ENCODE data around the gene SNAPC2. TPM values are rescaled to one million over a fixed set of nuclear protein-coding genes. Genes with fewer than 3 reads are reported as not detected.
A peak's percentile ranks its signal among the peaks of the same experiment; 100 is the strongest.
"Not testable (repeated sequence)": the region's sequence is repeated elsewhere in the genome, so short reads cannot be mapped to it uniquely, and the experiment has no call there.

The SNAPC2 gene
- total RNA-seq, 1 donor from 2014 or later: 17.4 TPM

DNA sequence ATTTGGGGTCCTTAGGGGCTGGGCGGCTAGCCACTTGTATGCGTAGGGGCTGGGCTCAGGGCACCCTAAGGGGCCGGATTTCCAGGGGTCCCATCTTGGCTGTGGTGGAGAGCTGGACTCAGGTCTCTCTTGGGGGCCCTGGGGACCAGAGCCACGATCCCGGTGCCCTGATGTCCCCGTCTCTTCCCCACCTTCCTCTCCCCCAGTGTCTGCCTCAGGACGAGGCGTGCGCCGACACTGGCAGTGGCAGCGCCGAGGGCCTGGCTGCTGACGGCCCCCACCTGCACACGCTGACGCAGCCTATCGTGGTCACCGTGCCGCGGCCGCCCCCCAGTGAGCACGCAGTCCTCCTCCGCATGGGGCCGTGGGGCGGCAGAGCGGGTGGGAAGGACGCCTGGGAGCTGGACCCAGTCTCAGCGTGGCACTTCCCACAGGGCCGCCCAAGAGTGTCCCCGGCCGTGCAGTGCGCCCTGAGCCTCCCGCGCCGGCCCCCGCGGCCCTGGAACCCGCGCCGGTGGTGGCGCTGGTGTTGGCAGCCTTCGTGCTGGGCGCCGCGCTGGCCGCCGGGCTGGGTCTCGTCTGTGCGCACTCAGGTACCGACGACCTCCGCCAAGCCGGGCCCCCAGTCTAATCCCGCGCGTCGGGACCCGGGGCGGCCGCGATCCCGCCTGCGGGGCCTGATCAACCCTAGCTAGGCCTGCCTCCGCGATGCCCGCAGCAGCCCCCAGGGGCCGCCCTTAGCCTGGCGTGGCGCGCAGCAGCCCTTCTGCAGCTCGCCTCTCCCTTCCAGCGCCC is 2.7 kb upstream of the SNAPC2 start:
- H3K36me3 ChIP-seq: peaks cover 0 to 22% of the 10 kb centered on the region in 2 donors
- intact Hi-C loops (cut with DNase I): loop anchor here (10.0 kb wide), 1 partner anchor 87 kb away; the partner anchor contains the start of gene ELAVL1
- no peaks in the 10 kb centered on the region for H3K9me3 ChIP-seq
- peak overlapping the region; percentile 41 to 48 for H3K4me3 ChIP-seq
- DNase-seq (ENCODE audit: extremely low spot score in 2 of 2): no peak
- peaks cover 62% of the 10 kb centered on the region for H3K4me1 ChIP-seq
- H3K27me3 ChIP-seq: no peaks in the 10 kb centered on the region
- H3K27ac ChIP-seq: peak overlapping the region; percentile 63
- TF ChIP-seq POLR2A (IDR thresholded peaks at IDR 0.05): no peak
- no peak for TF ChIP-seq POLR2AphosphoS5 (IDR thresholded peaks at IDR 0.05; ENCODE audit: insufficient read depth in 1 of 2, low read depth in 1 of 2)
- TF ChIP-seq, protein P1, sequence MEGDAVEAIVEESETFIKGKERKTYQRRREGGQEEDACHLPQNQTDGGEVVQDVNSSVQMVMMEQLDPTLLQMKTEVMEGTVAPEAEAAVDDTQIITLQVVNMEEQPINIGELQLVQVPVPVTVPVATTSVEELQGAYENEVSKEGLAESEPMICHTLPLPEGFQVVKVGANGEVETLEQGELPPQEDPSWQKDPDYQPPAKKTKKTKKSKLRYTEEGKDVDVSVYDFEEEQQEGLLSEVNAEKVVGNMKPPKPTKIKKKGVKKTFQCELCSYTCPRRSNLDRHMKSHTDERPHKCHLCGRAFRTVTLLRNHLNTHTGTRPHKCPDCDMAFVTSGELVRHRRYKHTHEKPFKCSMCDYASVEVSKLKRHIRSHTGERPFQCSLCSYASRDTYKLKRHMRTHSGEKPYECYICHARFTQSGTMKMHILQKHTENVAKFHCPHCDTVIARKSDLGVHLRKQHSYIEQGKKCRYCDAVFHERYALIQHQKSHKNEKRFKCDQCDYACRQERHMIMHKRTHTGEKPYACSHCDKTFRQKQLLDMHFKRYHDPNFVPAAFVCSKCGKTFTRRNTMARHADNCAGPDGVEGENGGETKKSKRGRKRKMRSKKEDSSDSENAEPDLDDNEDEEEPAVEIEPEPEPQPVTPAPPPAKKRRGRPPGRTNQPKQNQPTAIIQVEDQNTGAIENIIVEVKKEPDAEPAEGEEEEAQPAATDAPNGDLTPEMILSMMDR (IDR thresholded peaks at IDR 0.05): peak in 2 of 3 experiments; percentile 17 to 51

DNA sequence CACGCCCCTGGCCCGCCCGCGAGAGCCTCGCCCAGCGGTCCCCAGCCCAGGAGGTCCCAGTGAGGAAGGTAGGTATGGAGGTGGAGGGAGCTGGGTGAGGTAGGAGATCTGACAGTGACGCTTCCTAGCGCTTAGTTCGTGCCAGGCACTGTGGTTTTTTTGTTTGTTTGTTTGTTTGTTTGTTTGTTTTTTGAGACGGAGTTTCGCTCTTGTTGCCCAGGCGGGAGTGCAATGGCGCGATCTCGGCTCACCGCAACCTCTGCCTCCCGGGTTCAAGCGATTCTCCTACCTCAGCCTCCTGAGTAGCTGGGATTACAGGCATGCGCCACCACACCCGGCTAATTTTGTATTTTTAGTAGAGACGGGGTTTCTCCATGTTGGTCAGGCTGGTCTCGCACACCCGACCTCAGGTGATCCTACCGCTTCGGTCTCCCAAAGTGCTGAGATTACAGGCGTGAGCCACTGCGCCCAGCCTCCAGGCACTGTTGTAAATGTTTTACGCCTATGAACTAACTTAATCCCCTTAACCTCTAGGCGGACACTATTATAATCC is 2.0 kb upstream of the SNAPC2 start:
- Histone ChIP-seq H3K4me1 (peaks cover 68% of the 10 kb centered on the region), H3K4me3 (peak overlapping the region; percentile 41 to 48), H3K36me3 (peaks cover 0 to 22% of the 10 kb centered on the region in 2 donors), H3K27ac (peak overlapping the region; percentile 63)
- intact Hi-C loops (cut with DNase I): loop anchor here (10.0 kb wide), 1 partner anchor 87 kb away; the partner anchor contains the start of gene ELAVL1
- not testable (repeated sequence) for H3K27me3 ChIP-seq; DNase-seq (ENCODE audit: extremely low spot score in 2 of 2); H3K9me3 ChIP-seq

DNA sequence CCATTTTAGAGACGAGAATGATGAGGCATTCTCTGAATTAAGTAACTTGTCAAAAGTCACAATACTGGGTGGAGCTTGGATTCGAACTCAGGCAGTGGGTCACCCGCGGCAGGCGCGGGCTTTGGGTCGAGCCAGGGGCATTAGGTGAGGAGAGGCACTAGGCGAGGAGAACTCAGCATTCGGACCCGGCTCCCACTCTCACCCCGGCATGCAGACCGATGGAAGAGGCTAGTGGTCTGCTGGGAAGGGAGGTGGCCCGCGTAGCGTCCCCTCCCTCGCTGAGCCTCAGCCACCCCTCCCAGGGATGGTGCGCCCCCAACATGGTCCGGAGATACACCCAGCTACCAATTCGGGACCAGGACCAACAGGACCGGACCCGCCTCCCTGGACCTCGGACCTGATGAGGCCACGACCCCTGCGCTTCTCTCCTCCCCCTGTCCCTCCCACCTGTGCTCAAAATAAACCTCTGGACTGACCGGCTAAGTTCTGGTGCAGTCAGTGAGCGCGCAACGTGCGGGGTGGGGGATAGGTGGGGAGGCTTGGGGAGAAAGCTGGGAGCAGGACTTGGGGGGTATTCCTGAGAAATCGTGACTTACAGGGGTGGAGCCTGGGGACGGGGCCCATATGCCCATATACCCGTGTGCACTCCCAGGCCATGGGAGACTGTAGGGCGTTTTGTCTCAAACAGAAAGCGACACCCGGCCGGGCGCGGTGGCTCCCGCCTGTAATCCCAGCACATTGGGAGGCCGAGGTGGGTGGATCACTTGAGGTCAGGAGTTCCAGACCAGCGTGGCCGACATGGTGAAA is 1.3 kb upstream of the SNAPC2 start:
- TF ChIP-seq POLR2A (IDR thresholded peaks at IDR 0.05) (no peak), POLR2AphosphoS5 (IDR thresholded peaks at IDR 0.05; ENCODE audit: insufficient read depth in 1 of 2, low read depth in 1 of 2) (no peak)
- TF ChIP-seq, protein P1 (IDR thresholded peaks at IDR 0.05): no peak
- no peak for DNase-seq (ENCODE audit: extremely low spot score in 2 of 2)
- Histone ChIP-seq H3K36me3 (peaks cover 0 to 20% of the 10 kb centered on the region in 2 donors), H3K9me3 (no peaks in the 10 kb centered on the region), H3K27me3 (no peaks in the 10 kb centered on the region), H3K4me1 (peaks cover 74% of the 10 kb centered on the region), H3K4me3 (peak overlapping the region in 1 of 2 donors; percentile 48), H3K27ac (peak overlapping the region; percentile 86)
- intact Hi-C loops (cut with DNase I): loop anchor here (10.0 kb wide), 1 partner anchor 86 kb away; the partner anchor contains the start of gene ELAVL1

DNA sequence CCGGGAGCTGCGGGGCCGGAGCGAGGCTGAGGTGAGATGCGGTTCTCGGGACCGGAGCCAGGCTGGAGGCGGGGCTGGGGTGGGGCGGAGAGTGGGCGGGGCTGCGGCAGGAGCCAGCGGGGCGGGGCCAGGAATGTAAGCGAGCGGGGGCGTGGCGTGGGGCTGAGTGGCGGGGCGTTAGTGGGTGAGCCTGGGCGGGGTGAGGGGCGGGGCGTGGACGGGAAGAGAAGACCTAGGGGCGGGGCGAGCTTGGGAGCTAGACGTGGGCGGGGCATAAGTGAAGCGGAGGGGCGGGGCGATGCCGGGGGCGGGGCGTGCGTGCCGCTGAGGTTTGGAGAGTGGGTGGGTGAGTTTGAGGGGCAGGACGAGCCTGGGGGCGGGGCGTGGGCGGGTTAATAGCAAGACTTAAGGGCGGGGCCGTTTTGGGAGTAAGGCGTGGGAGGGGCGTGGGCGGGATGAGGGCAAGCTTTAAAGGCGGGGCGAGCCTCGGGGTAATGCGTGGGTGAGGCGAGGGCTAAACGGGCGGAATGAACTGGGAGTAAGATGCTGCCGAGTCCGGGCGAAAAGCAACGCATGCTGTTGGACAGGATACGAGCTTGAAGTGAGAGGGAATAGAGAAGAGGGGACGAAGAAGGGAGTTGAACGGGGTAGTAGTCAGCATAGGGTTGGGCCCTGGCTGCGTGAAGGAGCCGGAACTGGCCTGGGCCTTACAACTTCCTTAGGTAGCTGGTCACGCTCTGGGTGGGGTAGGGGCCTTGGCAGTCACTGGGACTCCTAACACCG is 572 bp downstream of the SNAPC2 start:
- peak overlapping the region; percentile 61 to 78 for H3K4me3 ChIP-seq
- peak; percentile 99 for DNase-seq (ENCODE audit: extremely low spot score in 2 of 2)
- no peaks in the 10 kb centered on the region for H3K27me3 ChIP-seq
- TF ChIP-seq, protein P1 (IDR thresholded peaks at IDR 0.05): no peak
- peak; percentile 8 to 79 for TF ChIP-seq POLR2AphosphoS5 (IDR thresholded peaks at IDR 0.05; ENCODE audit: insufficient read depth in 1 of 2, low read depth in 1 of 2)
- TF ChIP-seq POLR2A (IDR thresholded peaks at IDR 0.05): peak in 1 of 2 donors; percentile 64
- peak overlapping the region; percentile 89 for H3K27ac ChIP-seq
- peaks cover 0 to 20% of the 10 kb centered on the region in 2 donors for H3K36me3 ChIP-seq
- no peaks in the 10 kb centered on the region for H3K9me3 ChIP-seq
- intact Hi-C loops (cut with DNase I): no loop called here
- H3K4me1 ChIP-seq: peaks cover 82% of the 10 kb centered on the region
